GM19324 (cell line): ENCODE data around the gene GRIN3B.
A peak's percentile ranks its signal among the peaks of the same experiment; 100 is the strongest.

Source experiments
- ATAC-seq: cut with Tn5 transposase; IDR thresholded peaks from one replicate; pipeline ENCODE4 v1.9.1; 2021; ENCODE audit warnings: mild to moderate bottlenecking, moderate library complexity; ENCODE audit not compliant: unreplicated experiment, low FRiP score

The GRIN3B gene

DNA sequence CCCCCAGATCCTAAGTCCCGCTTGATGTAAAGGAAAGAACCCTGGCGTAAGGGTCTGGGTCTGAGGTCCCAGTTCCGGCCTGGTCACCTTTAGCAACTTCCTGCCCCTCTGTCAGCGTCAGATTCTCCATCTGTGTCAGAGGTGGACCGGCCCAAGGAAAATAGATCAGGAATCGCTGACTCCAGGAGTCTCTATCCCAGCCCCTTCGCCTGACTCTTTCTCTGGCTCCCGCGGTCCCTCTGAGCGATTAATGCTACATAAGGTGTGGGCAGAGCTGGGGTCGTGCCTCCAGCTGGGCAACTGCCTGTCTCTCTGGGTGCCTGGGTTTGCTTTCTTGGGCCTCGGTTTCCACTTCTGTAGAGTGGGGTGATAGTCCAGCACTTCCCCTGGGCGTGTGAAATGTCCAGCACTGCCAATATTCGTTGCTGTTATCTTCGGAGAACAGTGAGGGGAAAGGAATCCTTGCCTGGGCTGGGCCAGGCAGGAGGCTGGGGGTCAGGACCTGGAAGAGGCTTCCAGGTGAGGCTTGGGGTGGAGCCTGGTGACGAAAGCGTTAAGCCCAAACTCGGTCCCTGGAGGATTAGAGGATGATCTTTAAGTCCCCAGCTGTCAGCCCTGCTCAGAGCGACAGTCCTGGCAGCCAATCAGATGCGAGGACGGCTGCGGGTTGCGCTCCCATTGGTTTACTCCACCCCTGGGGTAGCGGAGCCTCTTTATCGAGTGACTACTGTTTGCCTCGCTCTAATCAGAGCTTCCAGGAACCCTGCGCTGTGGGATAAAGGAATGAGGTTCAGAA, 40.5 kb downstream of the GRIN3B start:
- peak; percentile 35 for ATAC-seq

- ATAC-seq: no peak
Measured at GRCh38 chr19:1041272-1041834, 41.1 kb downstream of the GRIN3B start.

DNA sequence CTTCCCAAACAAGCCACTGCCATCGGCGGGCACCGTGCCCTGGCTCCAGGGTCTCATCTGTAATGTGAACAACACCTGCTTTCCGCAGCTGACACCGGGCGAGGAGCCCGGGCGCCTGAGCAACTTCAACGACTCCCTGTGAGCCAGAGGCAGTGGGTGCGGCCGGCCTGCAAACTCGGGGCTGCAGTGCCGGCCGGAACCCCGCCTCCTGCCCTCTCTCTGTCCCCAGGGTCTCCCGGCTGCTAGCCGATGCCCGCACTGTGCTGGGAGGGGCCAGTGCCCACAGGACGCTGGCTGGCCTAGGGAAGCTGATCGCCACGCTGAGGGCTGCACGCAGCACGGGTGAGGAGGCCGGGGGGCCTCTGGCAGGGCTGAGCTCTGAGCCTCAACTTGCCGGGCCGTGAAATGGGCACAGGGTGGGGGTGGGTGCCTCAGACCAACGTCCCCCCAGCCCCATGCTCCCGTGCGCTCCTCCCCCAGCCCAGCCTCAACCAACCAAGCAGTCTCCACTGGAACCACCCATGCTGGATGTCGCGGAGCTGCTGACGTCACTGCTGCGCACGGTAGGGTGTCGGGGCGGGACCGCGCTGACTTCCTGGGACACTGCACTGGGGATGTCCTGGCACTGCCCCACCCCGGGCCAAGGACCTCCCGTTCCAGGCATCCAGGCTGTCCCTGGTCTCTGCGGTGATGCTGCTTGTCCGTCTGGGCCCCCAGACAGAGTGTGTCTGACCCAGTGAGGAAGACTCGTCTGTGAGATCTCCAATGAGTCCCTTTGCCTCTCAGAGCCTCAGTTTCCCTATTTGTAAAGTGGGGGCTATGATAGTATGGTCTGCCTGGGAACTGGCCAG, 41.8 kb downstream of the GRIN3B start:
- ATAC-seq: no peak

GRCh38 chr19:1042689-1043511, 42.7 kb downstream of the GRIN3B start:
- ATAC-seq: no peak

DNA sequence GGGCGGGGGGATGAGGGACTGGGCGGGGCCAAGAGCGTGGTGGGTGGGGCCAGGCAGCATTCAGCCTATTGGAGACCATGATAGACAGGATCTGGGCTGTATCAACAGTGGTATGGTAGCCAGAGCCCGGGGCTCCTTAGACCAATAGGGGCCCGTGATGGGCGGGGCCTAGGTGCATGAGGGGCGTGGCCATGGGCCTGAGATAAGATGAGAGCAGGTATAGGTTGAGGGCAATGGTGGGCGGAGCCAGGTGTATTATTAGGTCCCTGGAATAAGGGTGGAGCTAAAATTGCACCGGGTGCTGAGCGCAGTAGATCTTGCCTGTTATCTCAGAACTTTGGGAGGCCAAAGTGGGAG, 45.0 kb downstream of the GRIN3B start:
- no peak for ATAC-seq

GRCh38 chr19:1046117-1046626, 46.0 kb downstream of the GRIN3B start:
- no peak for ATAC-seq

DNA sequence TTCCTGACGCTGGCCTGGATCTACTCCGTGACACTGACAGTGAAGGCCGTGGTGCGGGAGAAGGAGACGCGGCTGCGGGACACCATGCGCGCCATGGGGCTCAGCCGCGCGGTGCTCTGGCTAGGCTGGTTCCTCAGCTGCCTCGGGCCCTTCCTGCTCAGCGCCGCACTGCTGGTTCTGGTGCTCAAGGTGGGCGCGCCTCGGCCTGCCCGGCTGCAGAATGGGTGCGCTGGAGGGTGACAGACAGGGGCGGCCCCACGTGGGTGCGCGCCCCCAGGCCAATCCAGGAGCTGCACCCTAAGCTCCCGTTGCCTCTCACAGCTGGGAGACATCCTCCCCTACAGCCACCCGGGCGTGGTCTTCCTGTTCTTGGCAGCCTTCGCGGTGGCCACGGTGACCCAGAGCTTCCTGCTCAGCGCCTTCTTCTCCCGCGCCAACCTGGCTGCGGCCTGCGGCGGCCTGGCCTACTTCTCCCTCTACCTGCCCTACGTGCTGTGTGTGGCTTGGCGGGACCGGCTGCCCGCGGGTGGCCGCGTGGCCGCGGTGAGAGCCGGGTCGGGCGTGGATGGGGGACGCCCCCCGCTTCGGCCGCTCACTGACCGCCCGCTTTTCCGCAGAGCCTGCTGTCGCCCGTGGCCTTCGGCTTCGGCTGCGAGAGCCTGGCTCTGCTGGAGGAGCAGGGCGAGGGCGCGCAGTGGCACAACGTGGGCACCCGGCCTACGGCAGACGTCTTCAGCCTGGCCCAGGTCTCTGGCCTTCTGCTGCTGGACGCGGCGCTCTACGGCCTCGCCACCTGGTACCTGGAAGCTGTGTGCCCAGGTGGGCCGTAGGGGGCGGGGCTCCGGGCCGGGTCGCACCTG, 46.8 kb downstream of the GRIN3B start:
- ATAC-seq: no peak

- no peak for ATAC-seq
Measured at GRCh38 chr19:1047696-1048147, 47.5 kb downstream of the GRIN3B start.

GRCh38 chr19:1049106-1049505, 48.9 kb downstream of the GRIN3B start:
- ATAC-seq: no peak

- ATAC-seq: no peak
Measured at GRCh38 chr19:1049800-1050199, 49.6 kb downstream of the GRIN3B start.

DNA sequence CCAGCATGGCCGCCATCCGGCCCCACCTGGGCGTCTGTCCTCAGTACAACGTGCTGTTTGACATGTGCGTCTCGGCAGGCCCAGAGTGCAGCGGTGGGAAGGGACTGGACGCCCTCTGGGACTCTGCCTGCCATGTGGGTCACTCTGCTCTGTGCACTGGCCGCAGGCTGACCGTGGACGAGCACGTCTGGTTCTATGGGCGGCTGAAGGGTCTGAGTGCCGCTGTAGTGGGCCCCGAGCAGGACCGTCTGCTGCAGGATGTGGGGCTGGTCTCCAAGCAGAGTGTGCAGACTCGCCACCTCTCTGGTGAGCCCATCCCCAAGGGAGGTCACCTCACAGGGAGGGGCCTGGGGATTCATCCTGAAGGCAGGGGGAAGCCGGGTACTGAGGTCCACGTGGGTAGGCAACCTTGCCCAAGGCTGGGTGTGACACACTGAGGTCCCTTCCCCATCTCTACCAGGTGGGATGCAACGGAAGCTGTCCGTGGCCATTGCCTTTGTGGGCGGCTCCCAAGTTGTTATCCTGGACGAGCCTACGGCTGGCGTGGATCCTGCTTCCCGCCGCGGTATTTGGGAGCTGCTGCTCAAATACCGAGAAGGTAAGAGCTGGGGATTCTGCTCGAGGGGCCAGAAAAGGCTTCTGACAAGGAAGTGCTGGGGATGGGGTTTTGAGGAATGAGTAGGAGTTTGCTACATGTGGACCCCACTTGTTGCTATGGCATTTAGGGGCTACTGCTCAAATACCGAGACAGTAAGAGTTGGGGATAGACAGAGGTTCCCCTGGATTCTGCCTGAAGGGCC, 51.0 kb downstream of the GRIN3B start:
- ATAC-seq: no peak

GRCh38 chr19:1051791-1052190, 51.6 kb downstream of the GRIN3B start:
- ATAC-seq: no peak

- no peak for ATAC-seq
Measured at GRCh38 chr19:1052349-1052975, 52.2 kb downstream of the GRIN3B start.

DNA sequence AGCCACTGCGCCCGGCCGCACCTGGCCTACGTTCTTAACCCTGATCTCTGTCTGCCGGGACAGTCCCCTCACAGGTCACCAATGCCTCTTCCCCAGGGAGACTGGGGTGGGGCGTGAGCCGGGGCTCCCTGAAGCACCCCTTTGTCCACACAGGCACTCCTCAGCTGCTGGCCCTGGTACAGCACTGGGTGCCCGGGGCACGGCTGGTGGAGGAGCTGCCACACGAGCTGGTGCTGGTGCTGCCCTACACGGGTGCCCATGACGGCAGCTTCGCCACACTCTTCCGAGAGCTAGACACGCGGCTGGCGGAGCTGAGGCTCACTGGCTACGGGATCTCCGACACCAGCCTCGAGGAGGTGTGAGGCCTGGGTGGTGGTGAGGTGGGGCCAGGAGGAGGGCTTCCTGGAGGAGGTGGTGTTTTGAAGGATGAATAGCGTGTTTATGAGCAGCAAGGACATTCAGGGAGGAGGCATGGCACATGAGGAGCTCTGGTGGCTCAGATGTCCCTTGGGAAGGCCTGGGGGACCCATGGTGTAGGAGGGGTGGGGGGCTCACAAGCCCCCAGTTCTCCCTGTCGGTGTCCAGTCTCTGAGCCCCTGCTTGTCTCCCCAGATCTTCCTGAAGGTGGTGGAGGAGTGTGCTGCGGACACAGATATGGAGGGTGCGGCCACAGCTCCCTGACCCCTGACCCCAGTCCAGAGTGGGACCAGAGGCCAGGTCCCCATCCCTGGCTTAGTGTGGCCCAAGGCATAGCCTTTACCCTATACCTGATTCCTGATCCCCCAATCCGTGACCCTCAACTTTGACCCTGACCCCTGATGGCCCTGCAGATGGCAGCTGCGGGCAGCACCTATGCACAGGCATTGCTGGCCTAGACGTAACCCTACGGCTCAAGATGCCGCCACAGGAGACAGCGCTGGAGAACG, 53.2 kb downstream of the GRIN3B start:
- ATAC-seq: no peak

DNA sequence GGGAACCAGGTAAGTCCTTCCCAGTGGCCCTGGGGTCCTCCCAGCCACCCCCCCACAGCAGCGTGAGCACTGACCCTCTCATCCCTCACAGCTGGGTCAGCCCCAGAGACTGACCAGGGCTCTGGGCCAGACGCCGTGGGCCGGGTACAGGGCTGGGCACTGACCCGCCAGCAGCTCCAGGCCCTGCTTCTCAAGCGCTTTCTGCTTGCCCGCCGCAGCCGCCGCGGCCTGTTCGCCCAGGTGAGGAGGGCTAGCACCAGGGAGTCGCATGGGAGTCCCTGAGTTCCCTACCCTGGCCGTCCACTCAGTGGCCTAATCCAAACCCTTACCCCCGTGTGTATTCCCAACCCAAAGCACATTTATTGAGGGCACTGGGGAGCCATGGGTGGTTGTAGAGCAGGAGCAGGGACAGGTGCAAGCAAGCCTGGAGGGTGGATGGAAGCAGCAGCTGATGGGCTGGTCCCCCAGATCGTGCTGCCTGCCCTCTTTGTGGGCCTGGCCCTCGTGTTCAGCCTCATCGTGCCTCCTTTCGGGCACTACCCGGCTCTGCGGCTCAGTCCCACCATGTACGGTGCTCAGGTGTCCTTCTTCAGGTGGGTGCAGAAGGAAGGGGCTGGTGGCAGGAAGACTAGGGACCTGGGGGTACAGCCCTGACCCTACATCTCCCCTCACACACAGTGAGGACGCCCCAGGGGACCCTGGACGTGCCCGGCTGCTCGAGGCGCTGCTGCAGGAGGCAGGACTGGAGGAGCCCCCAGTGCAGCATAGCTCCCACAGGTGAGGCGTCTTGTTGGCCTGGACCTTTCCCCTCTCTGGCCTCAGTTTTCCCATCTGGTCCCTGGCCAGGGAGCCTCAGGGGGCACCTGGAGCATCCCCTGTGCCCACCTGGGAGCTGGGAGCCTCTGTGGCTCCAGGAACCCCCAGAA, 54.1 kb downstream of the GRIN3B start:
- ATAC-seq: no peak

GRCh38 chr19:1055028-1055425, 54.8 kb downstream of the GRIN3B start:
- no peak for ATAC-seq
